HEK293 (cell line): ENCODE data around the gene DNAJB8.

Experiments used
- ZNF175 ChIP-seq: fragments of 450-650 bp; formaldehyde crosslinking; IDR thresholded peaks from 2 replicates; pipeline ENCODE4 v1.5.1; 2016; ENCODE audit warnings: missing biosample characterization, missing genetic modification characterization
- ZNF26 ChIP-seq: fragments of 450-650 bp; formaldehyde crosslinking; IDR thresholded peaks from 2 replicates; pipeline ENCODE4 v1.5.1; 2016; ENCODE audit warnings: missing biosample characterization, missing genetic modification characterization

- no peak for TF ChIP-seq ZNF175
- no peak for TF ChIP-seq ZNF26 (tag by site-specific recombination)
These were observed 40.9 kb downstream of the DNAJB8 start for GRCh38 chr3:128425846-128426127.
